AG04450 (cell line): ENCODE measurements around the gene KBTBD8. TPM values are rescaled to one million over a fixed set of nuclear protein-coding genes. Genes with fewer than 3 reads are reported as not detected.

Experiments used
- CTCF ChIA-PET: fragments of 300-600, 350-600 bp; formaldehyde crosslinking; extraction: SDS; loops from one replicate; lab custom pipeline; 2022; ENCODE audit warnings: antibody characterized with exemption, inconsistent platforms; lab: Charles Lee
- POLR2A ChIA-PET: fragments of 350-600 bp; formaldehyde crosslinking; extraction: SDS; loops from one replicate; lab custom pipeline; 2021; ENCODE audit warnings: antibody characterized with exemption, inconsistent platforms; lab: Yijun Ruan, JAX
- DNase-seq: peaks from one replicate; pipeline ENCODE4 v3.0.0-alpha.2; 2011; ENCODE audit warnings: low read depth, low spot score
- H3K27ac ChIP-seq: one replicate; pipeline ENCODE4 v1.5.1; 2012; ENCODE audit warnings: low read depth, low read length, control low read depth
- H3K27me3 ChIP-seq: one replicate; pipeline ENCODE4 v1.6.0; 2012; ENCODE audit warnings: low read length; ENCODE audit not compliant: control insufficient read depth, insufficient read depth
- H3K4me3 ChIP-seq: 2 replicates; pipeline ENCODE4 v1.5.1; 2011; ENCODE audit warnings: mild to moderate bottlenecking, low read depth, low read length, control low read depth
- H3K9me3 ChIP-seq: 2 replicates; pipeline ENCODE4 v1.5.1; 2012; ENCODE audit warnings: low read length; ENCODE audit not compliant: control insufficient read depth, insufficient read depth
- CTCF ChIP-seq: IDR thresholded peaks from 2 replicates; pipeline ENCODE4 v1.5.1; 2011; ENCODE audit warnings: low read depth, low read length, control low read depth, inconsistent platforms
- polyA plus RNA-seq: library from polyadenylated mRNA; depleted of rRNA; stranded (reverse); fragments of >200 nt; gene quantifications from 2 replicates; pipeline ENCODE4 v1.2.3, GENCODE V29; 2011

Gene KBTBD8
- polyA plus RNA-seq, 1 experiment, result 1.9 TPM

- CTCF ChIA-PET, result no interaction called here
- H3K27ac ChIP-seq, result no peak overlapping the region
- H3K27me3 ChIP-seq, result no peaks in the 10 kb centered on the region
- H3K9me3 ChIP-seq, result no peaks in the 10 kb centered on the region
- TF ChIP-seq CTCF, result no peak
- POLR2A ChIA-PET, result interaction anchor here (0.6 kb wide), 1 partner anchor 19 kb away, joined by 3 read pairs; the partner anchor contains the start of gene KBTBD8
- DNase-seq, result no peak
- H3K4me3 ChIP-seq, result no peak overlapping the region
Observed at GRCh38 chr3:67017211-67017610, 19.1 kb downstream of the KBTBD8 start.

GRCh38 chr3:67018105-67018788, 20.1 kb downstream of the KBTBD8 start:
- ChIA-PET POLR2A (no interaction called here), CTCF (no interaction called here)
- H3K27ac ChIP-seq, result no peak overlapping the region

GRCh38 chr3:67018789-67019526, 20.9 kb downstream of the KBTBD8 start:
- no peak for DNase-seq
- ChIA-PET CTCF (interaction anchor here (0.9 kb wide), 1 partner anchor 80 kb away, joined by 3 read pairs; no protein-coding TSS in a partner anchor), POLR2A (no interaction called here)
- Histone ChIP-seq H3K9me3 (no peaks in the 10 kb centered on the region), H3K27ac (no peak overlapping the region), H3K4me3 (no peak overlapping the region), H3K27me3 (no peaks in the 10 kb centered on the region)
- no peak for TF ChIP-seq CTCF

More at GRCh38 chr3:67018105-67018788, 20.1 kb downstream of the KBTBD8 start:
- no peak for DNase-seq
- Histone ChIP-seq H3K27me3 (no peaks in the 10 kb centered on the region), H3K9me3 (no peaks in the 10 kb centered on the region), H3K4me3 (no peak overlapping the region)
- no peak for TF ChIP-seq CTCF

GRCh38 chr3:67028001-67028784, 30.1 kb downstream of the KBTBD8 start:
- Histone ChIP-seq H3K9me3 (no peaks in the 10 kb centered on the region), H3K27ac (no peak overlapping the region), H3K27me3 (peaks cover 2% of the 10 kb centered on the region), H3K4me3 (no peak overlapping the region)
- DNase-seq, result no peak
- ChIA-PET POLR2A (no interaction called here), CTCF (no interaction called here)
- TF ChIP-seq CTCF, result no peak
